ENCODE results near the gene ARHGEF40.

The ARHGEF40 gene

DNA sequence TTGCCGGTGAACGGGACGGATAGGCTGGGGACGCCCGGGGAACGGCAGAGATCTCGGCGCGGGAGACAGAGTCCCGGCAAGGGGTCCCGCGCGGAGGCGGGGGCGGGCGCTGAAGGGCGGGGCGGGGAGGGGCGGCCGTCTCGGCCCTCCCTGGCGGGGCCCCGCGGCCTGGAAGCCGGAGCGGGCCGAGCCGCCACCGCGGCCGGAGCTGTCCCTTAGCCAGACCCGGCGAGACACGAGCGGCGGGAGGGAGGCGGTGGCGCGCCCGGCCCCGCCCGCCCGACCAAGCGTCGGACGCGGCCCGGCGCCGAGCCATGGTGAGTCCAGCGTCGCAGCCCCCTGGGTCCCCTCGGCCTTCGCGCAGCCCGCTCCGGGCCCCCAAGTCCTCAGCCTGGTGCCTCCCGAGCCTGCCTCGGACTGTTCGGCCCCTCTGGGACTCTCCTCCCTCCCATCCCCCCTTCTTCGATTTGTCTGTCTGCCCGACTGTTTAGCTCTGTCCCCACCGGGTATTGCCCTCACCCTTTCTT, at the start of gene ARHGEF40:
Gene ARHGEF40 (plus strand): TSS at position 222 of the 527 bp plus-strand sequence. CDS start 93 bp downstream, at position 315.
- DNase-seq: no peak

DNA sequence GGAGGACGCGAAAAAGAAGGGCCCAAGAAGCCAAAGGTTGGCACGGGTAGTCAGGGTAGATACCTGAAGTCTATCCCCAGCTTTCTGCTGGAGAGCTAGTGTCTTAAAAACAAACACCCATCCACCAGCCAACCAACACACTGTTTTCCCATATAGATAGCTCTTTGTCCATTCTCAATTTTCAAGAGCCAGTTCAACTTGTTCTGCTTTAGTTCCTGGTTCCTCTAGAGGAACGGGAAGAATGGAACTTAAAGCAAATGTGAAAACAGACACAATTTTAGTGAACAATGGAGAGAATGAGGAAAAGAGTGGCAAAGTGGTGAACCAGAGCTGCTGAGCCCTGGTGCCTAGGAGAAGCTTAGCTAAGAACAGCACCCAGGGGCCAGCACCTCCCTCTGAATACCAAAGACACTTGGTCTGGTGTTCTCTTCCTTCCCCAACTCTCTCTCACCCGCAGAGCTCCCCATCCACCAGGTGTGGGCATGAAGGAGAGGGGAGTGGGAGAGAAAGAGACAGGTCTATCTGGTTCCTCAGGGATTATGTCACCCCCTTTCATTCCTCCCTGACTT, 49.0 kb upstream of the ARHGEF40 start:
- no peak for DNase-seq

DNA sequence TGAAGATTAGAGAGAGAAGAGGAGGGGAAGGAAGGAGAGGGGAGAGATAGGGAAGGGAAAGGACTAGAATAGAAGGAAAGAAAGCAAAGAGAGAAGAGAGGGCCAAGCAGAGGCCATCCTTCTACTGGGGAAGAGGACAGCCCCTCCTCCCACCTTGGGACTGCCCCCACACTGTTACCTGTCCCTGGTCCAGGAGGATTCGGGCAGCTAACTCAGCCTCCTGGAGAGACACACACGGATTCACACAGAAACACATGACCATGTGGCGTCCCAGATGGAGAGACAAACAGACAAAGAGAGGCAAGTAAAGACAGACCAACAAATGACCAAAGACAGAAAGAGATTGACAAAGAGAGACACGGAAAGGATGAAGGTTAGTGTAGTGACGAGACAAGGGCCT, 47.4 kb upstream of the ARHGEF40 start:
- DNase-seq: no peak

DNA sequence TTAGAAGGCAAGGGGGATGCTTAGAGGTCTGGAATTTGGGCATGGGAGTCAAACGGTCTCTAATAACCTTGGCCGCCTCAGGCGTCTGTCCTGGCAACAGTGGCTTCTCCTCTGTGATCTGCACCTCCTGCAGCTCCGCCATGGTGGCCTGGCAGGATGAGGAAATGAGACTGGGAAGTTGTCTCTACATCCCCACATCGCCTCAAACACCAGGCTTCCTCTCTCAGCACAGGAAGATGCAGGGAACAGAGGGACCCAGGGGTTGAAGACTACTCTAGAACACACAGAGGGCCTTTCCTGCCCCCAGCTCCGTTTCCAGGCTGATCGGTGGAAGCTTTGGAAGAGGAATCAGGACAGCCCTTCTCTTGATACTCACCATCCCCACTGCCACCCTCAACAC, 46.9 kb upstream of the ARHGEF40 start:
- no peak for DNase-seq

DNA sequence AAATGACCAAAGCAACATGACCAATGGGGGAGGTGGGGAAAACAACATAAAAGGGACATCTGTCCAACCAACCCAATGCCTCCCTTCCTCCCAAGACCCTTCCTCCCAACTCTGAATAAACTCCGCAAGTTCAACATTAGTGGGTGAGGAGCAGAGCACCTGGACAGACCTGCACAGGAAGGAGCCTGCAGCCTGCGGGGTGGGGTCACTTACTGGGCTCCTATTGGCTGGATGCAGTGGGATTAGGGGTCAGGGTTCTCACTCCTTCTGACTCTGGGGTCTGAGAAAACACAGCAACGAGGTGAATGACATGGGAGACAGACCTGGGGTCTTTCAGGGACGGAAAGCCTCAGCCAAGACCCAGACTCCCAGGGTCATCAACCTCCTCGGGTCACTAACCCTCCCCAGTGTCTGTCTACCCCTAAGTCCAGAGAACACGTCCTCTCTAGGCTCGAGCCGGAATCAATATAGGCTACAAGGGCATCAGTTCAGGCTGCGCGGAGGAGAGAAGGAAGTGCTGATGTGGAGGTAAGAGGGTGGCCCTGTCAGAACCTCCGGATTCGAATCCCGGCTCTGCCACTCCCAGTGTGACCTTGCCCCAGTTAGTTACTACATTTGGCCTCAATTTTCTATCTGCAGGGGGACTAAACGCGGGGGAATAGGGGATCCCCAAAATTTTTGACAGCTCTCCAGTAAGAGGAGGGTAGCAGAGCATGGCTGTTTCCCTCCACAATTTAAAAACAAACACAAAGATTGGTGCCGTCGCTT, 46.1 kb upstream of the ARHGEF40 start:
- peak in 1 of 2 donors; percentile 8 for DNase-seq

DNA sequence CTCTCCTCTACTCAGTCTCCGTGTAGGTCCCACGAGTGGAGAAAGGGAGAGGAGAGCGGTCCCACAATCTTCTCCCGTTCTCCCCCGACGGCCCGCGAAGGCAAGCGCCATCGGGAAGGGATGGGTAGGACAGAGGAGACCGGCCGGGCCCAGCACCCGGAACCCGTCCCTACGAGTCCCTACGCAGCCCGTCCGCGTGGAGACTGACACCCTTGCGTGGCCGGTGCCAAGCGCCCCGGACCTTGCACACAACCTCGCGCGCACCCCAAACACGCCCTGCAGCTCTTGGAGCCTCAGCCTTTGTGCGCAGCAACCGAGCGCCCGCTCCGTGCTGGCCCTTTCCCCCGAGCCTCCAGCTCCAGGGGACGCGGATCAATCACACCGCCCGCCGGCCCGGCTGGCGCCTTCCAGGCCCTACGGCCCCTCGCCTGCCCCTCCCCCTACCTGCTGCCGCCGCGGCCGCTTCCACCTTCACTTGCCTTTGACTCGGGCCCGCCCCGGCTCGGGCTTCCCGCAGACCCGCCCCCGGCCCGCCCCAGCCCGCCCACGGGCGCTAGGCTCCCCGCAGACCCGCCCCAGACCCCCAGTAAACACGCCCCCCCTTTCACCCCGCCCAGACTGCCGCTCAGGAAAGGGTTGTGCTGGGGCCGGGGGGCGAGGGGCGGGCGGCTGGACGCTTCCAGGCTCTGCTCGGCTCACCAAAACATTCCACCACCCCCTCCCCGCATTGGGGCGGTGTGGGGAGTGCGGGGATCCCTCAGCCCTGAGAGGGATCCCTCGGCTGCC, 45.3 kb upstream of the ARHGEF40 start, which contains the start of gene NDRG2:
Gene NDRG2 (minus strand): TSS at position 477 of the 786 bp plus-strand sequence. CDS start 1,746 bp downstream, outside the sequence.
- peak; percentile 40 to 59 for DNase-seq

DNA sequence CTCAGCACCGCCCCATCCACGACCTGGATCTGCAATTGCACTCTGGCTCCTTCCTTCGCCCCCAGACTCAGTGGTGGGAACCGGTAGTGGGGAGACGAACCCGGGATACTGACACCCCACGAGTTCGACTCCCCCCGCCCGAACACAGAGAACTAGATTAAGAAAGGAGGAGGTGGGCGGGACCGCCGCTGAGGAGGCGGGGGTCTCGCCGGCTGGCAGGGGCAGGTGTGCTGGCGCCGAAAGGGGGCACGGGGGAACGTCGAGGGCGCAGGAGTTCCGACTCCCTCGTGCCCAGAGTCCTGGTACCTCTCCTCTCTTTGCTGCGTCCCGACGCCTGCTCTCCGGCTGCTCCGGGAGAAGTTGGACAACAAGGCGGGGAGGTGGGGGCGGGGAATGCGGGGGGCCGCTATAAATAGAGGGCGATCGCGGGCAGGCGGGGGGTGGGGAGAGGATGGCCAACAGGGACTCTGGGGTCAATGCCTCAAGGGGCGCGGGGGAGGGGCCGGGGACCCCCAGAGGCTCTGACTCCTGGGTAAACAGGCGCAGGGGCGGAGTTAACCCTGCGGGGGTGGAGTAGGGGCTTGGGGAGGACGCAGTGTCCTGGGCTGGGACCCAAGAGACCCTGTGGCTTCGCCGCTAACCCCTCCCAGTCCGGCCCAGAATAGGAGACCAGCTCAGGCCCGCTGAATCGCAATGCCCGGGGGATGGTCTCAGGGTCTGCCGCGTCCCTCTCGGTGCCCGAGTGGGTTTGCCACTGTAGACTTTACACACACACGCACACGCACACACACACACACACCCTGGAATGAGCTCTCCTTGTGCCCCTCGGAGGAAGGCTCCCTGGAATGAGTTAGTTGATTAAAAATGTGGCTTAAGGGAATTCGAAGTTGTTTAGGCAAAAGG, 44.5 kb upstream of the ARHGEF40 start:
- DNase-seq: no peak

DNA sequence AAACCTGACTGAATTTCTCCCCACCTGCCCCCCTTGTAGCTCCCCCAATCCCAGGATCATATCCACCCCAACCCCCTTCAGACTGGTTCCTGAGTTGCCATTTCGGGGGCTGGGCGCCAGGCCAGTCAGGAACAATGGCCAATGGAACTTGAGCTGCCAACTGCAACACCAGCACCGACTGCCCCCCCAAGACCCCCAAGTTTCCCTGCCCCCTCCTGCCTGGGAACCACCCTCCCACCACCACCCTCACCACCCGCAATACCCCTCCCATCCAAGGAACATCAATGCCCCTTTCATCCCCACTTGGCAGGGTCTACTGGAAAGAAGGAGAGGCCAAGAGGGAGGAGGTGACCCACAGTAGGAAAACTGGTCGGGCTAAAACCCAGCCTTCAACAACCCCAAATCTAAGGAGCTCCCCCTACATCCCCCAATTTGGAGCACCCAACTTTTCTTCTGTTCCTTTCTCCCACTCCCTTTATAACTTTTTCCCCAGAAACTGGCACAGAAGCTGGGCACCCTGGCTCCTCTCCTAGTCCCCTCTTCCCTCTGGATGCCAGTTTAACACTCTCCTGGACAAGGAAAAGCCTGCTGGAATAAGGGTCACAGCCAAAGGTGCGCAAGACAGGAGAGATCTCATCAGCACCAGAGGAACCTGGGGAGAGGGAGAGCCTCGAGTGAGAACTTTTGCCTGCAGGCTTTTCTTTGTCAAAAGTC, 43.7 kb upstream of the ARHGEF40 start:
- DNase-seq: no peak

DNA sequence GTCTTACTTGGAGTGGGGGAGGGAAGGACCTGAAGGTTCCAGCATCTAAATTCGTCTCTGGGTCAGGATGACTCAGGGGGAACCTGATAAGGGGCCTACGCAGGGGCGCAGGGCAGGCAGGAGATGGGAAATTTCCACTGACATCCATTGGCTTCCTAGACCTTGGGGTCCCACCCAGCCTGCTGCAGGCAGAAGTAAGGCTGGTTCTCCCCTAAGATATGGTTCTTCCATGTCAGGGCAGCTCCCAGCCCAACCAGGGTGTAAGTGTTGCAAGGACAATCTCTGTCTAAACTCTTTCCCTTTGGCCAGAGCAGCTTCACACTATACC, 43.2 kb upstream of the ARHGEF40 start:
- DNase-seq: no peak

DNA sequence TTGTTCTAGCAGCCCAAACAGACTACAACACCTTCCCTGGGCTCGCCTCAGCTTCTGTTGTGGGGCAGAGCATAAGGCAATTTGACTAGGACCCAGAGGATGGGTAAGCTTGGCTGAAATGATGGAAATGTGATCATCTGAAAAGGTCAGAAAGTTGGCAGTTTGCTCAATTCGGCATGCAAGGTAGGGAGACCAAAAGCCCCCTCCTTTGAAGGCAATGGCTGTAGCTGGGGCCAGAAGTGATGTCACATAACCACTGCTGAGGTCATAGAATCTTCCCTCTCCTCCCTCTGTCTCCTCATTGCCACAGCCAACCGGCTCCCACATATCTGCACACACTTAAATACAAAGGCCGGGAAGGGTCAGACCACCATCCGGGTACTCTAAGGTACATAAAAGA, 40.2 kb upstream of the ARHGEF40 start, which contains the start of gene TPPP2:
Gene TPPP2 (plus strand): TSS at position 301 of the 400 bp plus-strand sequence. CDS start 365 bp downstream, outside the sequence.
- DNase-seq: no peak

DNA sequence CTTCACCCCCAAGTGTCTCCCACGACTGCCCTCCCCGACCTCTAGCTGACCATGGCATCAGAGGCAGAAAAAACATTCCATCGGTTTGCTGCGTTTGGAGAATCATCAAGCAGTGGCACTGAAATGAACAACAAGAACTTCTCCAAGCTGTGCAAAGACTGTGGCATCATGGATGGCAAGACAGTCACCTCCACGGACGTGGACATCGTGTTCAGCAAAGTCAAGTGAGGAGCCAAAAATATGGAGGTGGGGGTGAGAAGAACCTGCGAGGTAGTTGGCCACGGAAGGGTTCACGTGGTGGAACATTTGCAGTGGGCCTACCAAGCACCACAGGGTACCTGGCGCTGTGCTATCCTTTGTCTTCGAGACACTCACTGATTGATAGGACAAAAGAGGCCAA, 39.6 kb upstream of the ARHGEF40 start:
- no peak for DNase-seq

DNA sequence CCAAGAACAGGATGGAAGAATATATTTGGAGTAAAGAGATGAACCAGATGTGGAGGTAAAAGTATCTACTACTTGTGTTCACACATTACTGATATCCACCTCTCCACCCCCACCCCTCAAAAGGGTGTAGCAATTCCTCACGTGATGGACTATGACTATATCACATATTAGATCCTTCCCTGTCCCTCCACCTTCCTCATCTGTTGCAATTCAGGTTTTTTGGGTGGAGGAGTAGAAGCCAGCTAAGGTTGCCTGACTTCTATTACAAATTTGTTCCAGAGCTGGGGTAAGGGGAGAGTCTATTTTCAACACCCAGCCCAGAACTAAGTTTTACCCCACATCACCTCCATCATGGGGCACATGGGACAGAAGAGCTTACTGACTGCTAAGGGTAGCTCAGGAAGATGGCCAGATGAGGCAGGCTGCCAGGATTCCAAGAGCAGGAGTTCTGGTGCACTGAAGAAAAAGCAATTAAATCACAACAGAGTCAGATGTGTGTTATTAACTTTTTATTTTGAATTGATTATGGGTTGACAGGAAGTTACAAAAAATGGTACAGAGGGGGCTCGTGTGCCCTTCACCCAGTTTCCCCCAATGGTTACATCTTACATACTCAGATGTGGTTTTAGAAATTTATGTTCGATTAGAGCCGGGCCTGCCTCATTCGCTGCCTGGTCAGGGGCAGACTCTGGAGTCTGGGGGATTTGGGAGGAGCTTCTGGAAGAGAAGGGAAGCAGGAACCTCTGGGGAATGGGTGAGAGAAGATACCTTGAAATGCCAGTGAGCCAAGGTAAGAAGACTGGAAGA, 37.6 kb upstream of the ARHGEF40 start:
- no peak for DNase-seq

DNA sequence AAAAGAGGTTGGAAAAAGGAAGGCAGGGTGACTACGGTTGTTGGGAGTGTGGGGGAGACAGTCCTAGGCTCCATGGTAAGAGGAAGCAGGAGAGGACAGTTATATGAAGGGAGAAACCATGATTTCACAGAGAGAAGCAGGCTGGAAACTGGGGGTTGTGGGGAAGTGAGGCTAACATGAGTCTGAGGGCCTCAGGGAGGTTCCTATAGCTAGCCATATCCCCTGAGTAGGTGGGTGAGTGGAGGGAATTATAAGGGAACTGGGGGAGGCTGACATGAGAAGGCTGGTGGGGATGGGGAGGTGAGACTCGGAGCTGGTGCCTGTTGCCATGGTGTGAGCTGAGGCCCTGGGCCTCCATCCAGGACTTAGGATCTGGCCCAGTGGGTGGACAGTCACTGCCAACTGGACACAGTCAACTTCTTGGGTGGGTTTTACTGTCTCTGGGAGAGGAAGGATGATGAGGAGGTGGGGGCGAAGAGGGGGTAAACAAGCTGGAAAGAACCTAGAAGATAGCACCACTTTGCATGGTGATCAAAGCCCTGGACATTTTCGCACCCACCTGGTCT, 36.9 kb upstream of the ARHGEF40 start:
- DNase-seq: no peak

DNA sequence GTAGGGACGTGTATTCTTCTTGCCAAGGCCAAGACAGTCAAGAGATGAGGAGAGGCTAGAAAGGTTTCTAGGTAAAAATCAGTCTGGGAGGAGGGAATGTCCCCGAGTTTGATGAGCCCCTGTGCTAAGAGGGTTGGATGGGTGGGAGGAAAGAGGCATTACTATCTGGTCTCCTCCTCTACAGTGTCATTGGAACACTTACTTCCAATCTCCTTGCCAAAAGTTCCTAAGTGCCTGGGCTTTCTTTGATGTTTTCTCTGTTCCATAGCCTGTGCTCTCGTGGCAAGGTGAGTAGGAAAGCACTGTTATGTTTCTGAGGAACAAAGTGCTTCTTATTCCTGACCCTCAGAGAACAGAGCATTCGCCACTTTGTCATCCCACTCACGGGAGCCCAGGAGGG, 35.4 kb upstream of the ARHGEF40 start, which contains the start of gene RNASE13:
Gene RNASE13 (minus strand): TSS at position 101 of the 400 bp plus-strand sequence. CDS start 519 bp downstream, outside the sequence.
- no peak for DNase-seq

DNA sequence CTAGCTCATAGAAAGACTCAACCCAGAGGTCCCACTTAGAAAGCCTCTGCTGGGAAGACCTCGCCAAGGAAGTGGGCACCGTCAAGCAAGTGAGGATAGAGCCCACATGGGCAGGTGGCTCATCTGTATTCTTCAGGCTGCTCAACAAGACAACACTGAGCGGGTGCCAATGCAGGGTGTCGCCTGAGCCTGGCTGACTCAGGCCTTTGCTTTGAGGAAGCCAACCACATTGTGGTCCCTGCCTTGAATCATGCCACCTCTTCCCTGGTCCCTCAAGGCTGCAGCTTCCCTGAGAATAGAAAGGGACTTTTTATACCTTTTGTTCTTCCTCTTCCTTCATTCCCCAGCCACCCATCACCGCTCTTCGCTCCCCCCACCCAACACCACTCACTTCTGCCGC, 33.4 kb upstream of the ARHGEF40 start:
- no peak for DNase-seq

DNA sequence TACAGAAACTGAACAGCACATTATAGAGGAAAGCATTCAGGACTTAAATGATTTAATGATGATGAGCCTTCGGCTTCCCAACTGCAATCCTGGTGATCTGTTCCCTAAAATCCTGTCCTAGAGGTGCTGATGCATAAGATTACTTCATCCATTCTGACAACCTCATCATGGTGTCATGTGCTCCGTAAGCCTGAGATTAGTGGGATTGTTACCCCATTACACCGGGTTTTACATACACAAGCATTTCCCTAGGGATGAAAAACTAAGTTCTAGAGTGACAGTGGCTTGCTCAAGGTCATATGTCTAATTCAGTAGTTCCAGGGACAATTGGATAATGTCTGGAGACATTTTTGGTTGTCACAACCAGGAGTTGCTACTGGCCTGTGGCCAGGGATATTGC, 32.9 kb upstream of the ARHGEF40 start:
- DNase-seq: no peak

DNA sequence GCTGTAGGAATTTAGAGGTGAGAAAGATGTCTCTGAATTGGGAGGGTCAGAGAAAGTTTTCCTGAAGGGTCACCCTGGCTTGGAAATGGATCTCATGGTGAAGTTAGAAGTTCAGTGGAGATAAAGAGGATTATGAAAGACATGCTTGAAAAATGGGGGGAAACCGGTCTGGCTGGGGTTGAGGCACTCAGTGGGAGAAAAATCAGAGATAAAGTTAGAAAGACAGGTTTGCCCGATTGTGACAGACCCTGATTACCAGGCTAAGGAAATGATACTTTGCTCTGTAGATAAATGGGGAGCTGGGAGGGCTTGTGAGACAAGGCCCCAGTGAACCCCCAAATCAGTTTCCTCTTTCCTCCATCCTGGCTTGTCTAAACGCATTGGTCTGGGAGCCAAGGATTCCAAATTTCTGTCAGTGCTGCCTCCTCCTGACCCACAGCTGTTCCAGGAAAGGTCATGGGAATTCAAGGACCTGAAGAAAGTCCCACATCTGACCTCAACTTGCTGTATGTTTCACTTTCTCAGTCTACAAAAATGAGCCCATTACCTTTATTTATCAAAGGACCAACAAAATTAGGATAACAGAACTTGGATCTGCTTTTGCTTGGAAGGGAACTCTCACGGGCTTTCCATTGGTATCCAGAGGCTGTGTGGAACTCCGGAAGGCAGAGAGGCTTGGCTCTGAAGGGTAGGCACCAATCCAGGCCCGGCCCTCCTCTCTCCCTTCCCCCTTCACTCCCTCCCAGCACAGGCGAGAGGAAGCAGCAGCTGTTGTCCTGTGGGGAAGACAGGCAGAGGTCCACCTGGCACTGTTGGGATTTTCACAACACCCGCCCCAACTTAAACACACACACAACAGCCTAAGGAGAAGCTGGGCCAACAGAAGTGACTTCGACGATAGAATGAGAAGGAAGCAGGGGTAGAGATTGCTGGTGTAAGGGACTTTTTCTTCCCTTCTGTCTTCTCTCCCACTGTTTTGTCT, 31.4 kb upstream of the ARHGEF40 start:
- DNase-seq: no peak

DNA sequence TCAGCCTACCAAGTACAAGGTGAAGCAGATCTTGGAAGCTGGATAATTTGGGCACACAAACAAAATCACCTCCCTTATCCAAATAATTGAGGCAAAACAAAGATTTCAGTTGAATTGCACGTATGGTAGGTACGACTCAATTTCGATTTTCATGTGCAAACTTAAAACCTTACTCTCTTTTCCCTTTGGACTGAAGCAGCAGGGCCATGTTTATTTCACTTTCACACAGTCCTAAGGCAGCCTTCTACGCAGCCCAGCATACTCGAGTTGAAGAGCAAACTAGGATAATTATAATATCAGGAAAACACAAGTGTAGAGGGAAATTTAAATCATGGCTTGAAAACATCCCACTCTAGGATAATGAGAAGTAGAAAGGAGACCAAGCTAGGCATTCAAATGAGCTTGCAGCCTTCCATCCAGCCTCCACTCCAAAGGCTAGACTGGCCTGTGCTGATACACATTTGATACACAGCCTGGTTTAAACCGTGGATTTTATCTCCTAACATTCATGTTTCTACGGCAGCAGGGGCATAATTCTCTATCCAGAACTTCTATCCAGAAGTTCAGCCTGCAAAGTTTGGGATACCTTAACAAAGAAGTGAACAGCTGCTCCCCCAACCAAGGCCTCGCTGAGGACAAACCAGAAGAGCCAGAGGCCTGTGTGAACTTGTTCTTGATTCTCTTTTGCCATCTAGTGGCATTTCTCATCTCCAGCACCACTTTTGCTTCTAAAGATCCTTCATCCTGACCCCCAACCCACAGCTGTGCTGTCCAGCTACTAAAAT, 30.3 kb upstream of the ARHGEF40 start:
- no peak for DNase-seq
